Mucosa of descending colon (tissue), 3 donors: ENCODE data around the gene RSU1. TPM values are rescaled to one million over a fixed set of nuclear protein-coding genes. Genes with fewer than 3 reads are reported as not detected.
"Not testable (repeated sequence)": the region's sequence is repeated elsewhere in the genome, so short reads cannot be mapped to it uniquely, and the experiment has no call there.

Experiments used
- ATAC-seq: fragments of 200-7000 bp; cut with Tn5 transposase; one replicate; pipeline ENCODE4 v1.9.1; 2020; ENCODE audit warnings: mild to moderate bottlenecking, moderate library complexity
- DNase-seq, 3 donors: peaks; one replicate each; pipeline ENCODE4 v3.0.0-alpha.2; 2020
- H3K36me3 ChIP-seq: fragments of 200-600 bp; one replicate; pipeline ENCODE4 v1.8.0; 2021; ENCODE audit warnings: low read depth, mild to moderate bottlenecking
- H3K4me1 ChIP-seq: fragments of 200-600 bp; one replicate; pipeline ENCODE4 v1.8.0; 2021; ENCODE audit warnings: low read depth, mild to moderate bottlenecking
- H3K4me3 ChIP-seq: fragments of 200-600 bp; one replicate; pipeline ENCODE4 v1.8.0; 2021; ENCODE audit warnings: mild to moderate bottlenecking
- H3K9me3 ChIP-seq: fragments of 200-600 bp; one replicate; pipeline ENCODE4 v1.8.0; 2021; ENCODE audit warnings: mild to moderate bottlenecking
- intact Hi-C, 2 donors: fragments of 100-400 bp; cut with DNase I in 1 of 2; cut with micrococcal nuclease in 1 of 2; formaldehyde crosslinking; loops; one replicate each; pipeline versions ENCODE4 v1.11.0 to v1.11.1; 2022; cut with DNase I, micrococcal nuclease
- total RNA-seq, 3 donors: library from RNA; stranded (reverse); fragmentation: NEBNext Ultra II Directional in 2 of 3; extraction: Animal tissue kit (Norgen Biotek cat#: 25700) in 2 of 3; gene quantifications; one replicate each; pipeline versions ENCODE4 v1.2.1 to v1.2.4, GENCODE V29; 2021 to 2023
- TF ChIP-seq, protein P1 (sequence below): fragments of 200-600 bp; IDR thresholded peaks from one replicate; pipeline ENCODE4 v1.8.0; 2022; ENCODE audit warnings: antibody characterized with exemption, mild to moderate bottlenecking
- donor health status: DM: no; HTN: no; CAD: no; lungs with moderate emphysema.
- donor health status: DM: no; HTN: no; CAD: no.
- donor health status: DM: no; HTN: yes; CAD: no.

RSU1 gene
- total RNA-seq, 3 donors from 2014 or later: 67.2 to 94.8 (median 74.1) TPM

DNA sequence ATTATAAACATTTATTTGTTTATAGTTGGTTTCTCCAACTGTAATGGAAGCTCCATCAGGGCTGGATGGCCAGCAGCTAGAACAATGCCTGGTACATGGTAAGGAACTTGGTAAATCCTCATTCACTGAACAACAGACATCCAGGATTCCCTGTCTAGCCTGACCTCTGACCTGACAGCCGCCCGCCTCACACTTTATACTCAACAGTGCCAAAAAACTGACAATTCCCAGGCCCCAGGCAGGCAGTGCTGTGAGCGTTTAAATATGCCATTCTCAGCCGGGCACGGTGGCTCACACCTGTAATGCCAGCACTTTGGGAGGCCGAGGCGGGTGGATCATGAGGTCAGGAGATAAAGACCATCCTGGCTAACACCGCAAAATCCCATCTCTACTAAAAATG, 55.9 kb downstream of the RSU1 start:
- TF ChIP-seq, protein P1, sequence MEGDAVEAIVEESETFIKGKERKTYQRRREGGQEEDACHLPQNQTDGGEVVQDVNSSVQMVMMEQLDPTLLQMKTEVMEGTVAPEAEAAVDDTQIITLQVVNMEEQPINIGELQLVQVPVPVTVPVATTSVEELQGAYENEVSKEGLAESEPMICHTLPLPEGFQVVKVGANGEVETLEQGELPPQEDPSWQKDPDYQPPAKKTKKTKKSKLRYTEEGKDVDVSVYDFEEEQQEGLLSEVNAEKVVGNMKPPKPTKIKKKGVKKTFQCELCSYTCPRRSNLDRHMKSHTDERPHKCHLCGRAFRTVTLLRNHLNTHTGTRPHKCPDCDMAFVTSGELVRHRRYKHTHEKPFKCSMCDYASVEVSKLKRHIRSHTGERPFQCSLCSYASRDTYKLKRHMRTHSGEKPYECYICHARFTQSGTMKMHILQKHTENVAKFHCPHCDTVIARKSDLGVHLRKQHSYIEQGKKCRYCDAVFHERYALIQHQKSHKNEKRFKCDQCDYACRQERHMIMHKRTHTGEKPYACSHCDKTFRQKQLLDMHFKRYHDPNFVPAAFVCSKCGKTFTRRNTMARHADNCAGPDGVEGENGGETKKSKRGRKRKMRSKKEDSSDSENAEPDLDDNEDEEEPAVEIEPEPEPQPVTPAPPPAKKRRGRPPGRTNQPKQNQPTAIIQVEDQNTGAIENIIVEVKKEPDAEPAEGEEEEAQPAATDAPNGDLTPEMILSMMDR: no peak
- intact Hi-C loops: no loop called here
- DNase-seq (no peak), ATAC-seq (no peak)
- no peaks in the 10 kb centered on the region for H3K4me1 ChIP-seq
- H3K4me3 ChIP-seq: no peak overlapping the region
- H3K36me3 ChIP-seq: no peaks in the 10 kb centered on the region
- no peaks in the 10 kb centered on the region for H3K9me3 ChIP-seq

DNA sequence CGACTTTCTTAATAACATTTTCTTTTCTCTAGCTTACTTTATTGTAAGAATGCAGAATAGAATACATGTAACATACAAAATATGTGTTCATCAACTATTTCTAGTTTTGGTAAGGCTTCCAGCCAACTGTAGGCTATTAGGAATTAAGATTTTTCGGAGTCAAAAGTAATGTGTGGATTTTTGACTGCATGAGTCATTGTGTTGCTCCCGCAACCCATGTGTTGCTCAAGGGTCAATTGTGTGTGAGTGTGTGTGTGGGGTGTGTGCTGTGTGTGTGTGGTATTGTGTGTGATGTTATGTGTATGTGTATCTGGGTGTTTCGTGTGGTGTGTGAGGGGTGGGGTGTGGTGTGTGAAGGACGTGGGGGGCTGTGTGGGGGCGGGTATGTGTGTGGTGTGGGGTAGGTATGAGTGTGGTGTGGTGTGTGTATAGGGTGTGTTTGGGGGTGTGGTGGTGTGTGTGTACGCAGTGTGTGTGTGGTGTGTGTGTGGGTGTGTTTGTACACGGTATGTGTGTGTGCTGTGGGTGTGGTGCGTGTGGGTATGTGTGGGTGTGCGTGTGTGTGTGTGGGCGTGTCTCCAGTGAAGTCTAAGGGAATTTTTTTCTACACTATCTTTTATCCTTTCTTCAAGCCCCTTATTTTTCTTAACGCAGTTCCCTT, 60.5 kb downstream of the RSU1 start:
- DNase-seq (no peak), ATAC-seq (no peak)
- TF ChIP-seq, protein P1: no peak
- H3K9me3 ChIP-seq: no peaks in the 10 kb centered on the region
- H3K36me3 ChIP-seq: no peaks in the 10 kb centered on the region
- H3K4me1 ChIP-seq: no peaks in the 10 kb centered on the region
- intact Hi-C loops: no loop called here
- H3K4me3 ChIP-seq: no peak overlapping the region

DNA sequence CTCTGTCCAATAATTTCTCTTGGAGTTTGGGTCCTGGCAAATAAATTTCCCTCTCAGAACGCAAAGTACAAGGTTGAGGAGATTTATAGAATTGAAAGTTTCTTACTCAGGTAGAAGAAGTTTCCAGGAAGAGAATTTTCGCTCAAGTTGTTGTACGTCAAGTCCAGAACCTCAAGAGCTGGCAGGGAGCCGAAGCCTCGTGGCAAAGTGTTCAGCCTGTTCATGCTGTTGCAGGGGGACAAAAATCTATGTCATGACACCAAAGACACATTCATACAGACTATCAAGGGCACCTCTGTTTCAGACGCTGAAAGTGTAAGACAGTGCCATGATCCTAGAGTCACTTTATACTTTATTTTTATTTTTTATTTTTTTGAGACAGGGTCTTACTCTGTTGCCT, 62.5 kb downstream of the RSU1 start:
- no peaks in the 10 kb centered on the region for H3K4me1 ChIP-seq
- H3K4me3 ChIP-seq: no peak overlapping the region
- ATAC-seq (no peak), DNase-seq (no peak)
- no peaks in the 10 kb centered on the region for H3K36me3 ChIP-seq
- H3K9me3 ChIP-seq: no peaks in the 10 kb centered on the region
- intact Hi-C loops: no loop called here
- TF ChIP-seq, protein P1: no peak

DNA sequence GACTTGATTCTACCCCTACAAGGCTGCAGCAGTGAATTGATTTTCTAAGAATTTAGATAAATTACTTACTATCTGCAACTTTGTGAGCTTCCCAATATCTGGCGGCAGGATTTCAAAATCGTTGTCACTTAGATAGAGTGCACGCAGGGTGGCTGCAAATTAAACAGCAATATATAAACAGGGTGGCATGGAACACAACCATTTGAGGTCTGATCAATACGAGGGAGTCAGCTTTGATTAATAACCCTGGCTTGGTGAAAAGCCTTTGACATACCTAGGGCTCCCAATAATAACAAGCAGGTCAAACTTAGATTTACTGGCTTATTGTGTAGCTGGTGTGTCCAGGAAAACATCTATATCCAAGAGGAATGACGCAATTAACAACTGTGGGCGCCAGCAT, 64.4 kb downstream of the RSU1 start:
- intact Hi-C loops, H3K4me1 ChIP-seq, ATAC-seq, DNase-seq, H3K4me3 ChIP-seq, H3K9me3 ChIP-seq, H3K36me3 ChIP-seq: not testable (repeated sequence)

DNA sequence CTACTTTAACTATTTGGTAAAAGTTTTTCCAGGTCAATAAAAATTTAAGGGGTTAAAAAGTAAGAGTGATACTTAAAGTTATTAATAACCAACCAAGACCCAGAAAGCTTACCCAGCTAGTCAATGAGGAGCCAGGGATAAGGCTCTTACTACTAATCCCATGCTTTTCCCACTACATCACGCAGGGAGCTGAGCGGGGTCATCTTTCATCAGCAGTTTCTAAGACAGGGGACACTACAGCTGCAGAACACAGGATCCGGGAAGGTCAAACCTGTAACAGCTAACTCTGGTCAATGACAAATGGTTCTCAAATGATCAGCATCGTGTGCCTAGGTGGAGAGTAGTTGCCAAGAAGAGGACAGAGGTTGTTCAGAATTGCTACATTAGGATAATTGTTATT, 65.1 kb downstream of the RSU1 start:
- H3K4me3 ChIP-seq: no peak overlapping the region
- DNase-seq (no peak), ATAC-seq (no peak)
- intact Hi-C loops: no loop called here
- H3K36me3 ChIP-seq: no peaks in the 10 kb centered on the region
- TF ChIP-seq, protein P1: no peak
- H3K4me1 ChIP-seq: no peaks in the 10 kb centered on the region
- no peaks in the 10 kb centered on the region for H3K9me3 ChIP-seq

DNA sequence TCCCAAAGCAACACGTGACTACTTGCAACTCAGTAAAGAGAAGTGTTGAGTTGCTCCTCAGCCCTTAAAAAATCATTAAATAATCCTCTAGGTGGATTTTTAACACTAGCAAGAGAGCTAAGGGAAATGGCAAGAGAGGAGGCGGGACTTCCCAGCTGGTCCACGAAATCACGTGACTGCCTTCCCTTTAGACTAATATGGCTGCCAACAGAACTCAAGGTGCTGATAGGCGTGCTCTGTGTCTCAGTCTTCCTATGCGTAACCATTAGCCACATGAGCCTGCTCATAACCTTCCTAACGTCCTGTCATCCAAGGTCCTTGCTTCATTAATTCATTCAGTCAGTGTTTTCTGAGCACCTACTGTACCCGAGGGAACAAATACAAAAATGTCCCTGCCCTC, 66.0 kb downstream of the RSU1 start:
- intact Hi-C loops: no loop called here
- no peaks in the 10 kb centered on the region for H3K36me3 ChIP-seq
- DNase-seq: no peak
- H3K4me3 ChIP-seq: no peak overlapping the region
- ATAC-seq: no peak
- TF ChIP-seq, protein P1: no peak
- H3K4me1 ChIP-seq: no peaks in the 10 kb centered on the region
- no peaks in the 10 kb centered on the region for H3K9me3 ChIP-seq
